ENCODE measurements around the gene BNIPL. TPM values are rescaled to one million over a fixed set of nuclear protein-coding genes. Genes with fewer than 3 reads are reported as not detected.

BNIPL gene
- total and polyA plus RNA-seq, 2 of the 13 experiments (the other 11 are each of a cell fraction or from before 2014, with no cell fraction given): 0.40 to 1.1 TPM

DNA sequence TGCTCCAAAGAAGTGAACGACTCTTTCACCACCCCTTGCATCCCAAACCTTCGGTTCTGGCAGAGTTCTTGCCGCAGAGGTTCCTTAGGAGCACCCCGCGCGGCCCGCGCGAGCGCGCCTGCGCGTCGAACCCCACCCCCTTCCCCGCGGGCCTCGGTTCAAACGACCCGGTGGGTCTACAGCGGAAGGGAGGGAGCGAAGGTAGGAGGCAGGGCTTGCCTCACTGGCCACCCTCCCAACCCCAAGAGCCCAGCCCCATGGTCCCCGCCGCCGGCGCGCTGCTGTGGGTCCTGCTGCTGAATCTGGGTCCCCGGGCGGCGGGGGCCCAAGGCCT, 11.2 kb downstream of the BNIPL start, which contains the start of gene C1orf56 (continued):
- TF ChIP-seq, protein P1, sequence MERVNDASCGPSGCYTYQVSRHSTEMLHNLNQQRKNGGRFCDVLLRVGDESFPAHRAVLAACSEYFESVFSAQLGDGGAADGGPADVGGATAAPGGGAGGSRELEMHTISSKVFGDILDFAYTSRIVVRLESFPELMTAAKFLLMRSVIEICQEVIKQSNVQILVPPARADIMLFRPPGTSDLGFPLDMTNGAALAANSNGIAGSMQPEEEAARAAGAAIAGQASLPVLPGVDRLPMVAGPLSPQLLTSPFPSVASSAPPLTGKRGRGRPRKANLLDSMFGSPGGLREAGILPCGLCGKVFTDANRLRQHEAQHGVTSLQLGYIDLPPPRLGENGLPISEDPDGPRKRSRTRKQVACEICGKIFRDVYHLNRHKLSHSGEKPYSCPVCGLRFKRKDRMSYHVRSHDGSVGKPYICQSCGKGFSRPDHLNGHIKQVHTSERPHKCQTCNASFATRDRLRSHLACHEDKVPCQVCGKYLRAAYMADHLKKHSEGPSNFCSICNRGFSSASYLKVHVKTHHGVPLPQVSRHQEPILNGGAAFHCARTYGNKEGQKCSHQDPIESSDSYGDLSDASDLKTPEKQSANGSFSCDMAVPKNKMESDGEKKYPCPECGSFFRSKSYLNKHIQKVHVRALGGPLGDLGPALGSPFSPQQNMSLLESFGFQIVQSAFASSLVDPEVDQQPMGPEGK (CRISPR knock-in tag; IDR thresholded peaks at IDR 0.05): peak; percentile 55
- TF ChIP-seq MTA1 (CRISPR knock-in tag; IDR thresholded peaks at IDR 0.05; ENCODE audit: borderline replicate concordance): no peak
- no peak for TF ChIP-seq TAF15 (IDR thresholded peaks at IDR 0.05; ENCODE audit: low read depth, low read length, poor library complexity, severe bottlenecking)
- no peak for TF ChIP-seq BRCA1 (CRISPR knock-in tag; IDR thresholded peaks at IDR 0.05)
- TF ChIP-seq HOXA7 (CRISPR knock-in tag; IDR thresholded peaks at IDR 0.05): no peak
- TF ChIP-seq, protein P2, sequence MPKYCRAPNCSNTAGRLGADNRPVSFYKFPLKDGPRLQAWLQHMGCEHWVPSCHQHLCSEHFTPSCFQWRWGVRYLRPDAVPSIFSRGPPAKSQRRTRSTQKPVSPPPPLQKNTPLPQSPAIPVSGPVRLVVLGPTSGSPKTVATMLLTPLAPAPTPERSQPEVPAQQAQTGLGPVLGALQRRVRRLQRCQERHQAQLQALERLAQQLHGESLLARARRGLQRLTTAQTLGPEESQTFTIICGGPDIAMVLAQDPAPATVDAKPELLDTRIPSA (CRISPR knock-in tag; IDR thresholded peaks at IDR 0.05; ENCODE audit: borderline replicate concordance): no peak
- no peak for TF ChIP-seq ZFYVE20 (CRISPR knock-in tag; IDR thresholded peaks at IDR 0.05; ENCODE audit: borderline replicate concordance, low read depth)
- TF ChIP-seq KLF16 (CRISPR knock-in tag; IDR thresholded peaks at IDR 0.05): 0 out of 4 replicates have a peak, but pooled peaks of 1 of the 2 experiments have one; percentile 37
- 0 out of 2 replicates have a peak, but pooled peaks have one; percentile 20 for TF ChIP-seq ZSCAN31 (CRISPR knock-in tag; IDR thresholded peaks at IDR 0.05; ENCODE audit: low read depth)
- TF ChIP-seq, protein P3, sequence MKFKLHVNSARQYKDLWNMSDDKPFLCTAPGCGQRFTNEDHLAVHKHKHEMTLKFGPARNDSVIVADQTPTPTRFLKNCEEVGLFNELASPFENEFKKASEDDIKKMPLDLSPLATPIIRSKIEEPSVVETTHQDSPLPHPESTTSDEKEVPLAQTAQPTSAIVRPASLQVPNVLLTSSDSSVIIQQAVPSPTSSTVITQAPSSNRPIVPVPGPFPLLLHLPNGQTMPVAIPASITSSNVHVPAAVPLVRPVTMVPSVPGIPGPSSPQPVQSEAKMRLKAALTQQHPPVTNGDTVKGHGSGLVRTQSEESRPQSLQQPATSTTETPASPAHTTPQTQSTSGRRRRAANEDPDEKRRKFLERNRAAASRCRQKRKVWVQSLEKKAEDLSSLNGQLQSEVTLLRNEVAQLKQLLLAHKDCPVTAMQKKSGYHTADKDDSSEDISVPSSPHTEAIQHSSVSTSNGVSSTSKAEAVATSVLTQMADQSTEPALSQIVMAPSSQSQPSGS (CRISPR knock-in tag; IDR thresholded peaks at IDR 0.05): no peak
- TF ChIP-seq ZNF350 (CRISPR knock-in tag; IDR thresholded peaks at IDR 0.05; ENCODE audit: borderline replicate concordance, low read depth): no peak
- peak; percentile 81 for TF ChIP-seq RBFOX2 (IDR thresholded peaks at IDR 0.05; ENCODE audit: low read depth, low read length)
- no peak for TF ChIP-seq NR1H2 (CRISPR knock-in tag; IDR thresholded peaks at IDR 0.05; ENCODE audit: borderline replicate concordance, low read depth)
- TF ChIP-seq, protein P4, sequence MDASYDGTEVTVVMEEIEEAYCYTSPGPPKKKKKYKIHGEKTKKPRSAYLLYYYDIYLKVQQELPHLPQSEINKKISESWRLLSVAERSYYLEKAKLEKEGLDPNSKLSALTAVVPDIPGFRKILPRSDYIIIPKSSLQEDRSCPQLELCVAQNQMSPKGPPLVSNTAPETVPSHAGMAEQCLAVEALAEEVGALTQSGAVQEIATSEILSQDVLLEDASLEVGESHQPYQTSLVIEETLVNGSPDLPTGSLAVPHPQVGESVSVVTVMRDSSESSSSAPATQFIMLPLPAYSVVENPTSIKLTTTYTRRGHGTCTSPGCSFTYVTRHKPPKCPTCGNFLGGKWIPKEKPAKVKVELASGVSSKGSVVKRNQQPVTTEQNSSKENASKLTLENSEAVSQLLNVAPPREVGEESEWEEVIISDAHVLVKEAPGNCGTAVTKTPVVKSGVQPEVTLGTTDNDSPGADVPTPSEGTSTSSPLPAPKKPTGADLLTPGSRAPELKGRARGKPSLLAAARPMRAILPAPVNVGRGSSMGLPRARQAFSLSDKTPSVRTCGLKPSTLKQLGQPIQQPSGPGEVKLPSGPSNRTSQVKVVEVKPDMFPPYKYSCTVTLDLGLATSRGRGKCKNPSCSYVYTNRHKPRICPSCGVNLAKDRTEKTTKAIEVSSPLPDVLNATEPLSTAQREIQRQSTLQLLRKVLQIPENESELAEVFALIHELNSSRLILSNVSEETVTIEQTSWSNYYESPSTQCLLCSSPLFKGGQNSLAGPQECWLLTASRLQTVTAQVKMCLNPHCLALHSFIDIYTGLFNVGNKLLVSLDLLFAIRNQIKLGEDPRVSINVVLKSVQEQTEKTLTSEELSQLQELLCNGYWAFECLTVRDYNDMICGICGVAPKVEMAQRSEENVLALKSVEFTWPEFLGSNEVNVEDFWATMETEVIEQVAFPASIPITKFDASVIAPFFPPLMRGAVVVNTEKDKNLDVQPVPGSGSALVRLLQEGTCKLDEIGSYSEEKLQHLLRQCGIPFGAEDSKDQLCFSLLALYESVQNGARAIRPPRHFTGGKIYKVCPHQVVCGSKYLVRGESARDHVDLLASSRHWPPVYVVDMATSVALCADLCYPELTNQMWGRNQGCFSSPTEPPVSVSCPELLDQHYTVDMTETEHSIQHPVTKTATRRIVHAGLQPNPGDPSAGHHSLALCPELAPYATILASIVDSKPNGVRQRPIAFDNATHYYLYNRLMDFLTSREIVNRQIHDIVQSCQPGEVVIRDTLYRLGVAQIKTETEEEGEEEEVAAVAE (CRISPR knock-in tag; IDR thresholded peaks at IDR 0.05; ENCODE audit: borderline replicate concordance): no peak
- no peak for TF ChIP-seq RORA (CRISPR knock-in tag; IDR thresholded peaks at IDR 0.05)
